Smooth muscle cell (in vitro differentiated cells): Measurements from ENCODE around the gene LTB4R. TPM values are rescaled to one million over a fixed set of nuclear protein-coding genes. Genes with fewer than 3 reads are reported as not detected.

ENCODE experiments used
- DNase-seq: peaks from one replicate; lab custom pipeline; 2025; ENCODE audit not compliant: unreplicated experiment; lab: John Stamatoyannopoulos, UW
- H2AFZ ChIP-seq: fragments of 200-600 bp; sonication (generic); 2 replicates; pipeline ENCODE4 v1.6.0; 2016; ENCODE audit warnings: antibody characterized with exemption, low read depth, mild to moderate bottlenecking
- H3F3A ChIP-seq: fragments of 200-600 bp; sonication (generic); 2 replicates; pipeline ENCODE4 v1.6.0; 2017; ENCODE audit warnings: antibody characterized with exemption, low read depth
- H3K27ac ChIP-seq: fragments of 200-600 bp; sonication (generic); 2 replicates; pipeline ENCODE4 v1.5.1; 2016; ENCODE audit warnings: low read depth, mild to moderate bottlenecking
- H3K27me3 ChIP-seq: fragments of 200-600 bp; sonication (generic); 2 replicates; pipeline ENCODE4 v1.6.1; 2016; ENCODE audit warnings: low read depth, mild to moderate bottlenecking
- H3K36me3 ChIP-seq: fragments of 200-600 bp; sonication (generic); 2 replicates; pipeline ENCODE4 v1.5.1; 2016; ENCODE audit warnings: low read depth
- H3K4me1 ChIP-seq: fragments of 200-600 bp; sonication (generic); 2 replicates; pipeline ENCODE4 v1.5.1; 2016; ENCODE audit warnings: low read depth
- H3K4me2 ChIP-seq: fragments of 200-600 bp; sonication (generic); 2 replicates; pipeline ENCODE4 v1.6.0; 2016; ENCODE audit warnings: mild to moderate bottlenecking
- H3K4me3 ChIP-seq: fragments of 200-600 bp; sonication (generic); 2 replicates; pipeline ENCODE4 v1.5.1; 2016; ENCODE audit warnings: mild to moderate bottlenecking
- H3K79me2 ChIP-seq: fragments of 200-600 bp; sonication (generic); 2 replicates; pipeline ENCODE4 v1.6.0; 2016; ENCODE audit warnings: low read depth, mild to moderate bottlenecking
- H3K9ac ChIP-seq: fragments of 200-600 bp; sonication (generic); 2 replicates; pipeline ENCODE4 v1.6.0; 2016; ENCODE audit warnings: low read depth
- H3K9me3 ChIP-seq: fragments of 200-600 bp; sonication (generic); replicated peaks from 2 replicates; pipeline ENCODE4 v1.5.1; 2016; ENCODE audit warnings: low read depth
- H4K20me1 ChIP-seq: fragments of 200-600 bp; sonication (generic); 2 replicates; pipeline ENCODE4 v1.6.0; 2016; ENCODE audit warnings: low read depth
- CTCF ChIP-seq: fragments of 200-600 bp; sonication (generic); IDR thresholded peaks from 2 replicates; pipeline ENCODE4 v1.5.1; 2017; ENCODE audit warnings: borderline replicate concordance, mild to moderate bottlenecking, antibody characterized with exemption; ENCODE audit not compliant: insufficient read depth, poor library complexity, severe bottlenecking
- WGBS: methylation state at CpG from one replicate; pipeline ENCODE4 v1.1.7; 2016; ENCODE audit warnings: low lambda C conversion rate; 5-methylcytosine and 5-hydroxymethylcytosine counted together
- polyA plus RNA-seq: library from polyadenylated mRNA; unstranded; fragments of >200 nt; fragmentation: Nextera tagmentation; extraction: Ambion mirVana; gene quantifications from 2 replicates; pipeline ENCODE4 v1.2.1, GENCODE V29; 2016
- total RNA-seq: library from RNA; depleted of rRNA; stranded (reverse); fragments of >200 nt; gene quantifications from 2 replicates; pipeline ENCODE4 v1.2.3, GENCODE V29; 2014

The LTB4R gene
- total RNA-seq (2.7 and 2.8 TPM in 2 replicates), polyA plus RNA-seq (1.6 and 3.2 TPM in 2 replicates)

- H3K79me2 ChIP-seq, result no peaks in the 10 kb centered on the region
- no peak for DNase-seq
- no peaks in the 10 kb centered on the region for H3F3A ChIP-seq
- H3K4me3 ChIP-seq, result no peak within 1 kb of the TSS
- H3K4me2 ChIP-seq, result no peak within 1 kb of the TSS
- no peaks in the 10 kb centered on the region for H3K4me1 ChIP-seq
- no peak within 1 kb of the TSS for H3K9ac ChIP-seq
- WGBS, result 98% methylated on average over 78 of the region's 99 CpGs
- H3K27ac ChIP-seq, result no peak within 1 kb of the TSS
- no peak for TF ChIP-seq CTCF
- no peaks in the 10 kb centered on the region for H4K20me1 ChIP-seq
- no peaks in the 10 kb centered on the region for H3K36me3 ChIP-seq
- H2AFZ ChIP-seq, result no peak within 1 kb of the TSS
- no peaks in the 10 kb centered on the region for H3K27me3 ChIP-seq
- no peaks in the 10 kb centered on the region for H3K9me3 ChIP-seq
Observed at GRCh38 chr14:24310646-24311604, at the start of gene LTB4R. TSS of gene LTB4R (plus strand) at chr14:24311502. CDS start at chr14:24315652, 4,150 bp downstream.

- no peak overlapping the region for H3K9ac ChIP-seq
- no peak for TF ChIP-seq CTCF
- 94% methylated on average over 19 of the region's 19 CpGs for WGBS
- no peaks in the 10 kb centered on the region for H3K4me1 ChIP-seq
- no peaks in the 10 kb centered on the region for H3K9me3 ChIP-seq
- DNase-seq, result no peak
- no peak overlapping the region for H3K27ac ChIP-seq
- H3K27me3 ChIP-seq, result no peaks in the 10 kb centered on the region
- no peak overlapping the region for H3K4me3 ChIP-seq
- no peaks in the 10 kb centered on the region for H3F3A ChIP-seq
- no peaks in the 10 kb centered on the region for H3K36me3 ChIP-seq
- H2AFZ ChIP-seq, result no peak overlapping the region
- H3K4me2 ChIP-seq, result no peak overlapping the region
- no peaks in the 10 kb centered on the region for H4K20me1 ChIP-seq
- no peaks in the 10 kb centered on the region for H3K79me2 ChIP-seq
Observed at GRCh38 chr14:24261969-24262327, 49.4 kb upstream of the LTB4R start.

- Histone ChIP-seq H3K27me3 (no peaks in the 10 kb centered on the region), H3K27ac (peak within 1 kb of the TSS; percentile 63), H3F3A (no peaks in the 10 kb centered on the region), H3K79me2 (no peaks in the 10 kb centered on the region), H3K36me3 (no peaks in the 10 kb centered on the region), H3K9me3 (no peaks in the 10 kb centered on the region), H3K4me3 (no peak within 1 kb of the TSS), H2AFZ (no peak within 1 kb of the TSS), H3K4me2 (no peak within 1 kb of the TSS), H3K9ac (no peak within 1 kb of the TSS), H4K20me1 (no peaks in the 10 kb centered on the region), H3K4me1 (no peaks in the 10 kb centered on the region)
- WGBS, result 71% methylated on average over 14 of the region's 14 CpGs
- no peak for DNase-seq
- TF ChIP-seq CTCF, result no peak
Observed at GRCh38 chr14:24262821-24263733, 48.2 kb upstream of the LTB4R start, which contains the start of gene TGM1. TSS of gene TGM1 (minus strand) at chr14:24263177. CDS start at chr14:24262352, 825 bp downstream.
